HG03460 (cell line): ENCODE measurements around the gene MTFR1L.
"Not testable (repeated sequence)": the region's sequence is repeated elsewhere in the genome, so short reads cannot be mapped to it uniquely, and the experiment has no call there.

Experiments used
- ATAC-seq: cut with Tn5 transposase; IDR thresholded peaks from one replicate; pipeline ENCODE4 v1.9.1; 2021; ENCODE audit not compliant: unreplicated experiment

MTFR1L gene

GRCh38 chr1:25821630-25822091 is 1.9 kb downstream of the MTFR1L start:
- no peak for ATAC-seq

- no peak for ATAC-seq
These were observed 5.9 kb downstream of the MTFR1L start for GRCh38 chr1:25825605-25826004.

GRCh38 chr1:25826571-25826970 is 6.8 kb downstream of the MTFR1L start:
- ATAC-seq = no peak

- ATAC-seq = no peak
These were observed 8.7 kb downstream of the MTFR1L start for GRCh38 chr1:25828491-25828890.

- no peak for ATAC-seq
These were observed 9.3 kb downstream of the MTFR1L start for GRCh38 chr1:25829046-25829445.

- no peak for ATAC-seq
These were observed 11.9 kb downstream of the MTFR1L start for GRCh38 chr1:25831569-25832196.

GRCh38 chr1:25832336-25833037 is 12.7 kb downstream of the MTFR1L start:
- no peak for ATAC-seq

GRCh38 chr1:25833158-25833557 is 13.4 kb downstream of the MTFR1L start:
- ATAC-seq = no peak

- ATAC-seq = no peak
These were observed 15.1 kb downstream of the MTFR1L start for GRCh38 chr1:25834894-25835293.

GRCh38 chr1:25836695-25837094 is 16.9 kb downstream of the MTFR1L start:
- no peak for ATAC-seq

GRCh38 chr1:25837262-25837875 is 17.6 kb downstream of the MTFR1L start:
- ATAC-seq = no peak

- ATAC-seq = not testable (repeated sequence)
These were observed 20.1 kb downstream of the MTFR1L start for GRCh38 chr1:25839808-25840207.

GRCh38 chr1:25843483-25843882 is 23.7 kb downstream of the MTFR1L start:
- ATAC-seq = no peak

- no peak for ATAC-seq
These were observed 25.0 kb downstream of the MTFR1L start for GRCh38 chr1:25844536-25845337.

GRCh38 chr1:25845664-25846063 is 25.9 kb downstream of the MTFR1L start:
- no peak for ATAC-seq

GRCh38 chr1:25847929-25848328 is 28.2 kb downstream of the MTFR1L start:
- ATAC-seq = no peak

GRCh38 chr1:25848531-25848930 is 28.8 kb downstream of the MTFR1L start:
- ATAC-seq = no peak

- no peak for ATAC-seq
These were observed 34.8 kb downstream of the MTFR1L start for GRCh38 chr1:25854554-25854953.

- no peak for ATAC-seq
These were observed 37.1 kb downstream of the MTFR1L start for GRCh38 chr1:25856856-25857255.

GRCh38 chr1:25858494-25858893 is 38.7 kb downstream of the MTFR1L start:
- no peak for ATAC-seq
